Osteoblast (primary cell): ENCODE results near the gene ARMH2. TPM values are rescaled to one million over a fixed set of nuclear protein-coding genes. Genes with fewer than 3 reads are reported as not detected.
A peak's percentile ranks its signal among the peaks of the same experiment; 100 is the strongest.

Source experiments
- DNase-seq: peaks from one replicate; pipeline ENCODE4 v3.0.0; 2011; ENCODE audit warnings: low spot score, mixed read lengths; ENCODE audit not compliant: insufficient read length; ENCODE audit errors: missing footprints
- H2AFZ ChIP-seq: 2 replicates; pipeline ENCODE4 v1.6.0; 2011; ENCODE audit warnings: mild to moderate bottlenecking, low read length
- H3K27ac ChIP-seq: 2 replicates; pipeline ENCODE4 v1.5.1; 2011; ENCODE audit warnings: mild to moderate bottlenecking, low read depth, low read length, moderate library complexity
- H3K27me3 ChIP-seq: 2 replicates; pipeline ENCODE4 v1.6.0; 2012; ENCODE audit warnings: mild to moderate bottlenecking, control low read depth, inconsistent platforms, low read length, moderate library complexity; ENCODE audit not compliant: insufficient read depth
- H3K36me3 ChIP-seq: 2 replicates; pipeline ENCODE4 v1.5.1; 2011; ENCODE audit warnings: mild to moderate bottlenecking, low read length, control low read depth, moderate library complexity; ENCODE audit not compliant: insufficient read depth
- H3K4me1 ChIP-seq: 2 replicates; pipeline ENCODE4 v1.5.1; 2011; ENCODE audit warnings: mild to moderate bottlenecking, low read length, control low read depth, moderate library complexity; ENCODE audit not compliant: insufficient read depth
- H3K4me2 ChIP-seq: 2 replicates; pipeline ENCODE4 v1.6.0; 2011; ENCODE audit warnings: mild to moderate bottlenecking, low read length; ENCODE audit not compliant: insufficient read depth
- H3K4me3 ChIP-seq: fragments of 200-600 bp; sonication (generic); 3 replicates; pipeline ENCODE4 v1.5.1; 2012; ENCODE audit warnings: mild to moderate bottlenecking, low read length, inconsistent platforms; ENCODE audit not compliant: insufficient read depth
- H3K79me2 ChIP-seq: 2 replicates; pipeline ENCODE4 v1.6.0; 2012; ENCODE audit warnings: mild to moderate bottlenecking, low read length, control low read depth, inconsistent platforms; ENCODE audit not compliant: insufficient read depth
- H3K9me3 ChIP-seq: 2 replicates; pipeline ENCODE4 v1.5.1; 2011; ENCODE audit warnings: low read depth, low read length, control low read depth
- H4K20me1 ChIP-seq: 2 replicates; pipeline ENCODE4 v1.6.0; 2012; ENCODE audit warnings: mild to moderate bottlenecking, low read length, control low read depth; ENCODE audit not compliant: insufficient read depth
- total RNA-seq: library from RNA; depleted of rRNA; stranded (reverse); fragments of >200 nt; gene quantifications from 2 replicates; pipeline ENCODE4 v1.2.3, GENCODE V29; 2012
- TF ChIP-seq, protein P1 (sequence below): IDR thresholded peaks from 2 replicates; pipeline ENCODE4 v1.5.1; 2011; ENCODE audit warnings: mild to moderate bottlenecking, low read depth, low read length, moderate library complexity; ENCODE audit errors: extremely low read depth

ARMH2 gene
- total RNA-seq, 1 donor, result not detected

DNA sequence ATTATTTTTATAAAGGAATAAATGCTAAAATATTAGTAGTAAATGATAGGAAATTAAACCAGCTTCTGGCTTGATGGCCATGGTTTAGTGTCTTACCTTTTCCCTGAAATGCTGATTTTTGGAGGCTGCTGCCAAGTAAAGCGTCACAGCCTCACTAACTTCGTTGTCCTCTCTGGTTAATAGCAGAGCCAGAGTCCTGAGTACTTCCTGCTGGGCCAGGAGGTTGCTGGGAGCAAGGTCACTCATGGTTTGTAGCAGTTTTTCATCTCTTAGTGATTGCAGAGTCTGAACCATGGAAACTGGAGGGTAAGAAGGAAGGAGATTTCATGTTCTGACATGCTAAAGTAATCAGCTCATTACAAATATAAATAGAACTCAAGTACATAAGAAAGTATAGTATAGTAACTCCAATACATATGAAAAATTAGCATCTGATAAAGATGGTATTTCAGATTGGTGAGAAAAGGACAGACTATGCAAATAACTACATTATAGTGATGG, 26.5 kb upstream of the ARMH2 start:
- no peaks in the 10 kb centered on the region for H3K79me2 ChIP-seq
- peaks cover 10% of the 10 kb centered on the region for H3K4me1 ChIP-seq
- no peak overlapping the region for H3K27ac ChIP-seq
- H3K4me2 ChIP-seq, result no peak overlapping the region
- H3K27me3 ChIP-seq, result no peaks in the 10 kb centered on the region
- TF ChIP-seq, protein P1, sequence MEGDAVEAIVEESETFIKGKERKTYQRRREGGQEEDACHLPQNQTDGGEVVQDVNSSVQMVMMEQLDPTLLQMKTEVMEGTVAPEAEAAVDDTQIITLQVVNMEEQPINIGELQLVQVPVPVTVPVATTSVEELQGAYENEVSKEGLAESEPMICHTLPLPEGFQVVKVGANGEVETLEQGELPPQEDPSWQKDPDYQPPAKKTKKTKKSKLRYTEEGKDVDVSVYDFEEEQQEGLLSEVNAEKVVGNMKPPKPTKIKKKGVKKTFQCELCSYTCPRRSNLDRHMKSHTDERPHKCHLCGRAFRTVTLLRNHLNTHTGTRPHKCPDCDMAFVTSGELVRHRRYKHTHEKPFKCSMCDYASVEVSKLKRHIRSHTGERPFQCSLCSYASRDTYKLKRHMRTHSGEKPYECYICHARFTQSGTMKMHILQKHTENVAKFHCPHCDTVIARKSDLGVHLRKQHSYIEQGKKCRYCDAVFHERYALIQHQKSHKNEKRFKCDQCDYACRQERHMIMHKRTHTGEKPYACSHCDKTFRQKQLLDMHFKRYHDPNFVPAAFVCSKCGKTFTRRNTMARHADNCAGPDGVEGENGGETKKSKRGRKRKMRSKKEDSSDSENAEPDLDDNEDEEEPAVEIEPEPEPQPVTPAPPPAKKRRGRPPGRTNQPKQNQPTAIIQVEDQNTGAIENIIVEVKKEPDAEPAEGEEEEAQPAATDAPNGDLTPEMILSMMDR, result no peak
- no peaks in the 10 kb centered on the region for H3K9me3 ChIP-seq
- DNase-seq, result no peak
- no peak overlapping the region for H2AFZ ChIP-seq
- H3K36me3 ChIP-seq, result no peaks in the 10 kb centered on the region
- H4K20me1 ChIP-seq, result no peaks in the 10 kb centered on the region
- H3K4me3 ChIP-seq, result no peak overlapping the region

DNA sequence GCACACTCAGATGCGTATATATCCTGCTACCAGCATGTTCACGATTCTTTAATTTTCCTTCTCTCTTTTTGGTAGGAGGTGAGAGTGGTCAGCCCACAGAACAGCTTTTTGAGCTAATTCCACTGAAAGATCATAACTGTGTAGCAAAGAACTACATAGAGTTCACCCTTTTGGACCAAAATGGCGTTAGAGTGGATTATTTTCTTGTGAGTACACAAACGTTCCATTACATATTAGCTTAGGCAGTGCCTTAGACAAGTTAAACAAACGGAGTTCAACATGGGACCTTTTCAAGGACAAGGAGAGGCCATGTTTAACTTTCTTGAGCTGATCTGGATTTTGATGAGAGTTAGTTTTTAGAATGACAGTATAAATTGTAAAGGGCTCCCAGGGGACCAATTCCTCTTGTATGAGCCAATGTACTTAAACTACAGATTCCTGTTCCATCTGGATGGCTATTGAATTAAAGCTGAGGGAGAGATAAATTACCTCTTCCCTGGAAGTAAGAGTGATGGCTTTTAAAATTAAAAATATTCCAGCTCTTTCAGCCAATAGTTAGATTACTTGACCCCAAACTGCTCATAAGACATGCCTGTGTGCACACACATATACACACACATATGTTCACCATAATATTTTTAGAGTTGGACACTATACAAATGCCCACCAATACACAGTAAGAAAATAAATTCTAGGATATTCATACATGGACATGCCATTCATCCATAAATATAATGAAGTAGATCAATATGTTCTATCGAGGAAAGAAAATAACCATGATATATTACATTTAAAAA, 25.6 kb upstream of the ARMH2 start:
- Histone ChIP-seq H3K4me2 (no peak overlapping the region), H3K4me1 (peaks cover 10% of the 10 kb centered on the region), H3K79me2 (no peaks in the 10 kb centered on the region), H2AFZ (peak overlapping the region; percentile 65), H3K9me3 (no peaks in the 10 kb centered on the region), H3K27ac (no peak overlapping the region), H3K36me3 (no peaks in the 10 kb centered on the region), H3K4me3 (no peak overlapping the region), H3K27me3 (no peaks in the 10 kb centered on the region), H4K20me1 (no peaks in the 10 kb centered on the region)
- no peak for DNase-seq
- TF ChIP-seq, protein P1, result no peak

DNA sequence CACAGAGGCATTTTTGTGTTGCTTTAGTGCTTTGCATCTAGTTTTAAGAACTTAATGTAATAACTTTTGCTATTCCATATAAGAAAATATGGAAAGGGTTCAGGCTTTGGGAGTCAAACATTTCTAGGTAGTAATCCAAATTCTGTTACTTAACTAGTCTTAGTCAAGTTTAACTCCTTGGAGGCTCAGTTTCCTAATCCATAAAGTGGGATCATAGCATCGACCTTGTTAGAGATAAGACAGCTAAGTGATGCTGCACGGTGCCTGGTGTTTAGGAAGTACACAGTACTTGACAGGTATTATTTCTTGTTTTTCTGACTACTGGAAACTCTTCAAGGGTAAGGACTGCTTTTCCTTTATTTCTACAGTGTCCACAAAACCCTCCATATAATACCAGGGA, 24.5 kb upstream of the ARMH2 start:
- DNase-seq, result no peak
- no peak overlapping the region for H2AFZ ChIP-seq
- H3K4me1 ChIP-seq, result peaks cover 10% of the 10 kb centered on the region
- no peak overlapping the region for H3K27ac ChIP-seq
- H3K79me2 ChIP-seq, result no peaks in the 10 kb centered on the region
- H3K27me3 ChIP-seq, result no peaks in the 10 kb centered on the region
- no peaks in the 10 kb centered on the region for H3K36me3 ChIP-seq
- no peaks in the 10 kb centered on the region for H3K9me3 ChIP-seq
- TF ChIP-seq, protein P1, result no peak
- no peak overlapping the region for H3K4me3 ChIP-seq
- H3K4me2 ChIP-seq, result no peak overlapping the region
- H4K20me1 ChIP-seq, result no peaks in the 10 kb centered on the region

DNA sequence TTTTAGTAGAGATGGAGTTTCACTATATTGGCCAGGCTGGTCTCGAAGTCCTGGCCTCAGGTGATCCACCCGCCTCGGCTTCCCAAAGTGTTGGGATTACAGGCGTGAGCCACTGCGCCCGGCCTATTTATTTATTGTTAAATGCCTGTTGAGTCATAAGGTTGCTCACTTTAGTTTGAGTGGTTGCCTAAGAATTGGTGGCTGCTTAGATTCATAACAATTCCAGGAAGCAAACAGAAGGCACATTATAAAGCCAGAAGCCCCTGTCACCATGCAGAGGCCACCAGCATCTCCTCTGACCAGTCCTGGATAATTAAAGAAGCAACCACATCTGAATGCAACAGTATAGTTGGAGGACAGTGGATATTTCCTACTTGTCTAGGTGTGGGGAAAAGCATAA, 24.0 kb upstream of the ARMH2 start:
- TF ChIP-seq, protein P1, result no peak
- Histone ChIP-seq H3K27ac (no peak overlapping the region), H2AFZ (no peak overlapping the region), H4K20me1 (no peaks in the 10 kb centered on the region), H3K36me3 (no peaks in the 10 kb centered on the region), H3K4me1 (peaks cover 10% of the 10 kb centered on the region), H3K27me3 (no peaks in the 10 kb centered on the region), H3K4me2 (no peak overlapping the region), H3K79me2 (no peaks in the 10 kb centered on the region), H3K9me3 (no peaks in the 10 kb centered on the region), H3K4me3 (no peak overlapping the region)
- DNase-seq, result peak; percentile 53
